IMR-90 (cell line): ENCODE data around the gene TICAM2. TPM values are rescaled to one million over a fixed set of nuclear protein-coding genes. Genes with fewer than 3 reads are reported as not detected.
A peak's percentile ranks its signal among the peaks of the same experiment; 100 is the strongest.

Source experiments
- ATAC-seq: fragments of 200-7000 bp; cut with Tn5 transposase; 2 replicates; pipeline ENCODE4 v1.9.1; 2020; ENCODE audit warnings: low read depth, mild to moderate bottlenecking, moderate library complexity
- BruUV-seq: library from RNA; stranded (reverse); fragments of 400-500 nt; replicated peaks from 2 replicates; lab custom pipeline; 2021; lab: Mats Ljungman, UMichigan
- CTCF ChIA-PET: fragments of 300-600 bp; formaldehyde crosslinking; extraction: SDS; loops from one replicate; lab custom pipeline; 2021; ENCODE audit warnings: antibody characterized with exemption; lab: Yijun Ruan, JAX
- POLR2A ChIA-PET: fragments of 300-600 bp; sonication (Branson Sonifier 250); formaldehyde crosslinking; loops from one replicate; lab custom pipeline; 2022; ENCODE audit warnings: antibody characterized with exemption; ENCODE audit not compliant: unreplicated experiment; lab: Charles Lee
- DNase-seq: peaks from one replicate; pipeline ENCODE4 v3.0.0; 2013
- H2AFZ ChIP-seq: replicated peaks from 2 replicates; pipeline ENCODE3; 2013; ENCODE audit warnings: low read length, mild to moderate bottlenecking; ENCODE audit not compliant: poor library complexity
- H2AK5ac ChIP-seq: 2 replicates; pipeline ENCODE4 v1.6.1; 2013; ENCODE audit warnings: low read depth, low read length, inconsistent platforms
- H2AK9ac ChIP-seq: replicated peaks from 2 replicates; pipeline ENCODE3; 2013; ENCODE audit warnings: mild to moderate bottlenecking, low read depth, low read length, moderate library complexity; ENCODE audit not compliant: poor library complexity
- H2BK120ac ChIP-seq: 2 replicates; pipeline ENCODE4 v1.6.1; 2013; ENCODE audit warnings: low read depth, low read length, inconsistent platforms
- H2BK15ac ChIP-seq: 3 replicates; pipeline ENCODE4 v1.6.1; 2013; ENCODE audit warnings: low read depth, low read length, inconsistent platforms
- H2BK20ac ChIP-seq: 2 replicates; pipeline ENCODE4 v1.6.1; 2013; ENCODE audit warnings: low read depth, mild to moderate bottlenecking, inconsistent platforms, low read length, moderate library complexity
- H2BK5ac ChIP-seq: 2 replicates; pipeline ENCODE4 v1.6.1; 2013; ENCODE audit warnings: mild to moderate bottlenecking, low read depth, low read length, inconsistent platforms; ENCODE audit not compliant: poor library complexity, severe bottlenecking
- H3K14ac ChIP-seq: replicated peaks from 2 replicates; pipeline ENCODE4 v1.6.1; 2013; ENCODE audit warnings: low read depth, low read length, inconsistent platforms
- H3K18ac ChIP-seq: 2 replicates; pipeline ENCODE4 v1.6.1; 2013; ENCODE audit warnings: low read depth, low read length, control low read depth
- H3K23ac ChIP-seq: 2 replicates; pipeline ENCODE4 v1.6.1; 2013; ENCODE audit warnings: low read depth, low read length, inconsistent platforms
- H3K27ac ChIP-seq: 2 replicates; pipeline ENCODE4 v1.5.1; 2013; ENCODE audit warnings: mild to moderate bottlenecking, control low read depth, low read length; ENCODE audit not compliant: insufficient read depth
- H3K27me3 ChIP-seq: 2 replicates; pipeline ENCODE4 v1.6.1; 2013; ENCODE audit warnings: low read length; ENCODE audit not compliant: control insufficient read depth, insufficient read depth
- H3K36me3 ChIP-seq: 2 replicates; pipeline ENCODE4 v1.6.1; 2013; ENCODE audit warnings: low read length, mixed read lengths; ENCODE audit not compliant: control insufficient read depth, insufficient read depth
- H3K4ac ChIP-seq: 2 replicates; pipeline ENCODE4 v1.6.1; 2013; ENCODE audit warnings: low read depth, low read length, inconsistent platforms
- H3K4me1 ChIP-seq: 2 replicates; pipeline ENCODE4 v1.6.1; 2013; ENCODE audit warnings: low read length, mixed read lengths; ENCODE audit not compliant: control insufficient read depth, insufficient read depth
- H3K4me2 ChIP-seq: 2 replicates; pipeline ENCODE4 v1.6.1; 2013; ENCODE audit warnings: low read depth, mild to moderate bottlenecking, control low read depth, low read length, moderate library complexity
- H3K4me3 ChIP-seq: 2 replicates; pipeline ENCODE4 v1.5.1; 2013; ENCODE audit warnings: low read depth, mild to moderate bottlenecking, control low read depth, low read length, moderate library complexity; ENCODE audit not compliant: insufficient read depth
- H3K56ac ChIP-seq: 2 replicates; pipeline ENCODE4 v1.6.1; 2013; ENCODE audit warnings: low read length, inconsistent platforms; ENCODE audit not compliant: insufficient read depth; ENCODE audit errors: extremely low read depth
- H3K79me1 ChIP-seq, 2 experiments: 2 replicates each; pipeline ENCODE4 v1.6.1; 2013; ENCODE audit warnings: low read length in 2 of 2, inconsistent platforms in 1 of 2, low read depth in 1 of 2
- H3K9ac ChIP-seq: 2 replicates; pipeline ENCODE4 v1.6.1; 2013; ENCODE audit warnings: low read depth, low read length, control low read depth
- H3K9me1 ChIP-seq: 2 replicates; pipeline ENCODE4 v1.6.1; 2013; ENCODE audit warnings: low read length, inconsistent platforms; ENCODE audit not compliant: insufficient read depth
- H3K9me3 ChIP-seq: 2 replicates; pipeline ENCODE4 v1.6.1; 2013; ENCODE audit warnings: low read length; ENCODE audit not compliant: control insufficient read depth, insufficient read depth
- H4K20me1 ChIP-seq: 2 replicates; pipeline ENCODE4 v1.6.1; 2013; ENCODE audit warnings: low read length, inconsistent platforms; ENCODE audit not compliant: insufficient read depth
- H4K5ac ChIP-seq: 2 replicates; pipeline ENCODE4 v1.6.1; 2013; ENCODE audit warnings: mild to moderate bottlenecking, low read depth, low read length, control low read depth
- H4K8ac ChIP-seq, 2 experiments: 2 replicates each; pipeline ENCODE4 v1.6.1; 2013; ENCODE audit warnings: low read depth in 2 of 2, low read length in 2 of 2, control low read depth in 1 of 2, inconsistent platforms in 1 of 2
- H4K91ac ChIP-seq: 2 replicates; pipeline ENCODE4 v1.6.1; 2013; ENCODE audit warnings: low read depth, low read length, inconsistent platforms; ENCODE audit not compliant: insufficient read depth
- BHLHE40 ChIP-seq: fragments of 150-350 bp; IDR thresholded peaks from 2 replicates; pipeline ENCODE4 v1.6.1; 2016; ENCODE audit warnings: mild to moderate bottlenecking, low read depth, low read length
- CEBPB ChIP-seq: IDR thresholded peaks from 2 replicates; pipeline ENCODE4 v1.6.1; 2012; ENCODE audit warnings: low read depth, low read length, improper control_type of control experiment
- CHD1 ChIP-seq: IDR thresholded peaks from 2 replicates; pipeline ENCODE4 v1.6.1; 2012; ENCODE audit warnings: low read depth, low read length, improper control_type of control experiment
- CTCF ChIP-seq: conservative IDR thresholded peaks from 2 replicates; pipeline ENCODE4 v1.5.1; 2012; ENCODE audit warnings: mild to moderate bottlenecking, low read depth, low read length, improper control_type of control experiment
- ELK1 ChIP-seq: fragments of 150-350 bp; IDR thresholded peaks from 2 replicates; pipeline ENCODE4 v1.6.1; 2016; ENCODE audit warnings: low read depth, mild to moderate bottlenecking, low read length, moderate library complexity, borderline replicate concordance
- FOS ChIP-seq: fragments of 150-350 bp; IDR thresholded peaks from 2 replicates; pipeline ENCODE4 v1.6.1; 2016; ENCODE audit warnings: low read depth, low read length
- MAFK ChIP-seq: IDR thresholded peaks from 2 replicates; pipeline ENCODE4 v1.6.1; 2012; ENCODE audit warnings: low read depth, low read length, improper control_type of control experiment
- MAZ ChIP-seq: IDR thresholded peaks from 2 replicates; pipeline ENCODE4 v1.6.1; 2012; ENCODE audit warnings: low read depth, mild to moderate bottlenecking, low read length, improper control_type of control experiment, moderate library complexity, borderline replicate concordance
- MXI1 ChIP-seq: IDR thresholded peaks from 2 replicates; pipeline ENCODE4 v1.6.1; 2012; ENCODE audit warnings: low read depth, mild to moderate bottlenecking, low read length, moderate library complexity, borderline replicate concordance
- NFE2L2 ChIP-seq: fragments of 150-350 bp; IDR thresholded peaks from 2 replicates; pipeline ENCODE4 v1.6.1; 2016; ENCODE audit warnings: low read depth, mild to moderate bottlenecking, low read length
- POLR2A ChIP-seq: IDR thresholded peaks from 2 replicates; pipeline ENCODE4 v1.6.1; 2012; ENCODE audit warnings: mild to moderate bottlenecking, low read depth, low read length
- RAD21 ChIP-seq: IDR thresholded peaks from 2 replicates; pipeline ENCODE4 v1.6.1; 2012; ENCODE audit warnings: low read length, improper control_type of control experiment
- RCOR1 ChIP-seq: IDR thresholded peaks from 2 replicates; pipeline ENCODE4 v1.6.1; 2012; ENCODE audit warnings: mild to moderate bottlenecking, low read length, improper control_type of control experiment; ENCODE audit not compliant: insufficient replicate concordance
- RFX5 ChIP-seq: IDR thresholded peaks from 2 replicates; pipeline ENCODE4 v1.8.0; 2012; ENCODE audit warnings: low read depth, mild to moderate bottlenecking, low read length, moderate library complexity
- SMC3 ChIP-seq: fragments of 150-350 bp; IDR thresholded peaks from 2 replicates; pipeline ENCODE4 v1.6.1; 2016; ENCODE audit warnings: low read depth, mild to moderate bottlenecking, antibody characterized with exemption, low read length, moderate library complexity
- USF2 ChIP-seq: fragments of 150-350 bp; IDR thresholded peaks from 2 replicates; pipeline ENCODE4 v1.6.1; 2017; ENCODE audit warnings: mild to moderate bottlenecking, antibody characterized with exemption, low read length, low read depth
- WGBS, 2 experiments: methylation state at CpG; one replicate each; pipeline versions ENCODE4 v1.1.5 to v1.1.7; 2013; ENCODE audit warnings: missing lambda C conversion rate in 2 of 2; ENCODE audit not compliant: insufficient read length in 1 of 2; ENCODE audit errors: extremely low coverage in 2 of 2; 5-methylcytosine and 5-hydroxymethylcytosine counted together
- dilution Hi-C: fragments of 300-500 bp; cut with HindIII; formaldehyde crosslinking; loops from one replicate; pipeline ENCODE4 v1.14.3; 2018; ENCODE audit warnings: low sequenced_read_pairs; ENCODE audit not compliant: unreplicated experiment
- in situ Hi-C: fragments of 300-500 bp; cut with MboI; formaldehyde crosslinking; loops from 3 replicates; pipeline ENCODE4 v1.14.3; 2019; ENCODE audit warnings: low sequenced_read_pairs, inconsistent platforms, mixed read lengths
- intact Hi-C: fragments of 100-400 bp; cut with micrococcal nuclease; formaldehyde crosslinking; loops from 2 replicates; pipeline ENCODE4 v1.10.0; 2022
- polyA plus RNA-seq, 3 experiments: library from polyadenylated mRNA; depleted of rRNA; stranded (reverse); fragments of >200 nt; gene quantifications; 2 replicates each; pipeline ENCODE4 v1.2.3, GENCODE V29; 2012; ENCODE audit warnings: low replicate concordance in 1 of 3
- total RNA-seq: library from RNA; depleted of rRNA; stranded (reverse); fragments of >200 nt; gene quantifications from 2 replicates; pipeline ENCODE4 v1.2.3, GENCODE V29; 2012

Gene TICAM2
- total and polyA plus RNA-seq, 2 of the 4 experiments (the other 2 are of a cell fraction): 2.9 to 4.3 TPM

- Histone ChIP-seq H3K9ac (no peak overlapping the region), H2BK120ac (no peak overlapping the region), H3K4me3 (no peak overlapping the region), H4K20me1 (no peaks in the 10 kb centered on the region), H2AFZ (peak overlapping the region; percentile 13), H4K5ac (no peak overlapping the region), H3K9me1 (peaks cover 12% of the 10 kb centered on the region), H3K9me3 (no peaks in the 10 kb centered on the region), H3K23ac (no peak overlapping the region), H2AK9ac (no peak overlapping the region), H3K4me2 (no peak overlapping the region), H4K91ac (no peak overlapping the region), H3K4ac (no peak overlapping the region), H3K56ac (no peak overlapping the region), H3K79me1 (no peaks in the 10 kb centered on the region), H2BK20ac (no peak overlapping the region), H2BK15ac (no peak overlapping the region), H3K36me3 (no peaks in the 10 kb centered on the region), H2AK5ac (no peak overlapping the region), H3K4me1 (peaks cover 9% of the 10 kb centered on the region), H3K27ac (no peak overlapping the region), H3K27me3 (no peaks in the 10 kb centered on the region), H3K18ac (no peak overlapping the region), H4K8ac (no peak overlapping the region), H3K14ac (no peak overlapping the region), H2BK5ac (no peak overlapping the region)
- BruUV-seq: no TSS peak
- in situ Hi-C loops (no loop called here), intact Hi-C loops (no loop called here), dilution Hi-C loops (no loop called here)
- ChIA-PET CTCF (interaction anchor here (1.0 to 1.3 kb wide), 2 partner anchors 8 to 15 kb away, joined by 3 read pairs; no protein-coding TSS in a partner anchor), POLR2A (no interaction called here)
- ATAC-seq (no peak), DNase-seq (no peak)
- TF ChIP-seq FOS (no peak), CTCF (no peak), BHLHE40 (no peak), MAZ (no peak), NFE2L2 (no peak), RFX5 (no peak), POLR2A (no peak), SMC3 (no peak), MXI1 (no peak), RCOR1 (no peak), CEBPB (no peak), MAFK (no peak), CHD1 (no peak), USF2 (no peak), ELK1 (no peak), RAD21 (no peak)
- 85% methylated on average over 3 of the region's 4 CpGs; no CpG with 5 or more reads in 1 of the 2 experiments for WGBS, 2 experiments
Observed at GRCh38 chr5:115555084-115555633, 47.1 kb downstream of the TICAM2 start.
